Measurements from ENCODE around the gene CDH5.

- TF ChIP-seq CTCF (IDR thresholded peaks at IDR 0.05) = no peak
- no peak for TF ChIP-seq ZFX (IDR thresholded peaks at IDR 0.05; ENCODE audit: borderline replicate concordance)
These were observed 71.0 kb downstream of the CDH5 start for GRCh38 chr16:66437391-66437945.

All from 22Rv1 (cell line).